ENCODE data around the gene RPL23. TPM values are rescaled to one million over a fixed set of nuclear protein-coding genes. Genes with fewer than 3 reads are reported as not detected.

RPL23 gene
- total and polyA plus RNA-seq, 3 donors from 2014 or later = 406 to 912 (median 746) TPM

DNA sequence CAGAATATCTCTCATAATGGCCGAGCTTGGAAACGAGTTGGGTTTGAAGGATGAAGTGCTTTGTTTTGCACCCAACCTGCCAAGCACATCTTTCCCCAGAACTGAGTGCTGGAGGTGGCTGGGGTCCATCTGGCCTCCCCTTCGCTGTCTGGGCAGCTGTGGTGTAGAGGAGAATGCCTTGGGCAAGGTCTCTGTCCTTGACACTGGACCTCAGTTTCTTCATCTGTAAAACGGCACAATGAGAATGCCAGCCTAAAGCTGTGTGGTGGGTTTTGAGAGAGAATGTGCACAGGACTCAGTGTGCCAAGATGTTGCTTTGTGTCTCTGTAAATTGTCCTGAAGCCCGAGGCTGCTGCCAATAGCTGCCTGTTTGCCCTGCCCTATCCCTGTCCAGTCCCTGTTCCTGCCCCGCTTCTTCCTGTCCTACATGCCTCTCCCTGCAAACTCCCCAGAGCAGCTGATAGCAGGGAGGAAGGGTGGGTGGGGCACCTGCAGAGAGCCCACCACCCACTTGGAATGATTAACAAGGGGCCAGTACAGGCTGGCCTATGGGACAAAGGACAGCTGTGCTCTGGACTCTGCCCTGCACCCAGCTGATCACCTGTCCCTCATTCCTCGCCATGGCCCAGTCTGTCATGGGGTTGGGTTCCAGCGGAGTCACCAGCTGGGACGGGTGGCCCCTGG lies 31.7 kb upstream of the RPL23 start:
- TF ChIP-seq POLR2A (IDR thresholded peaks at IDR 0.05) (no peak), CTCF (IDR thresholded peaks at IDR 0.05) (no peak)
- no peaks in the 10 kb centered on the region for H3K9me3 ChIP-seq
- 75 to 76% methylated on average over 7 to 9 of the region's 9 CpGs for WGBS, 2 donors
- H3K4me1 ChIP-seq = peaks cover 57% of the 10 kb centered on the region
- no peak overlapping the region for H3K4me3 ChIP-seq
- no peaks in the 10 kb centered on the region for H3K36me3 ChIP-seq (ENCODE audit: low read depth, missing control alignments)
- no peak for DNase-seq
- H3K27ac ChIP-seq = no peak overlapping the region
- intact Hi-C loops (cut with DNase I; ENCODE audit: low total_unique reads) = no loop called here
- H3K27me3 ChIP-seq = no peaks in the 10 kb centered on the region

GRCh38 chr17:38883592-38884526 lies 30.3 kb upstream of the RPL23 start:
- no peak overlapping the region for H3K4me3 ChIP-seq
- H3K36me3 ChIP-seq (ENCODE audit: low read depth, missing control alignments) = no peaks in the 10 kb centered on the region
- no peaks in the 10 kb centered on the region for H3K27me3 ChIP-seq
- TF ChIP-seq POLR2A (IDR thresholded peaks at IDR 0.05) (no peak), CTCF (IDR thresholded peaks at IDR 0.05) (no peak)
- H3K4me1 ChIP-seq = peaks cover 65% of the 10 kb centered on the region
- H3K27ac ChIP-seq = peak overlapping the region in 1 of 2 donors; percentile 17
- WGBS, 2 donors = 57 to 62% methylated on average over 19 of the region's 19 CpGs
- H3K9me3 ChIP-seq = no peaks in the 10 kb centered on the region
- intact Hi-C loops (cut with DNase I; ENCODE audit: low total_unique reads) = no loop called here
- DNase-seq = no peak

DNA sequence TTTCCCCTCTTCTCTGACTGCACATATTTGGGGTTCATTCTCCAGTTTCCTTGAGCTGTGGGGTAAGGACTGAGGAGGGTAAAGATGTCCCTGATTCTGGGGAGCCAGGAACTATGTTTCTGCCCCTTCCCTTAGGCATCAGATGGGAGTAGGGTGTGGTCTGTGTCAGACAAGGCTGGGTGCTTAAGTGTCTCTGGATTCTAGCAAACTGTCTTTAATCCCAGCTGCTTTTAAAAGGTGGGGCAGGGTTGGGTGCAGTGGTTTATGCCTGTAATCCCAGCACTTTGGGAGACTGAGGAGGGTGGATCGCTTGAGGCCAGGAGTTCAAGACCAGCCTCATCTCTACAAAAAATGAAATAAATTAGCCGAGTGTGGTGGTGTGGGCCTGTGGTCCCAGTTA lies 29.3 kb upstream of the RPL23 start:
- no peaks in the 10 kb centered on the region for H3K27me3 ChIP-seq
- DNase-seq = no peak
- WGBS, 2 donors = 86 to 100% methylated on average over 2 of the region's 2 CpGs
- no peak overlapping the region for H3K4me3 ChIP-seq
- H3K9me3 ChIP-seq = no peaks in the 10 kb centered on the region
- peak overlapping the region; percentile 15 to 17 for H3K27ac ChIP-seq
- intact Hi-C loops (cut with DNase I; ENCODE audit: low total_unique reads) = no loop called here
- no peak for TF ChIP-seq CTCF (IDR thresholded peaks at IDR 0.05)
- TF ChIP-seq POLR2A (IDR thresholded peaks at IDR 0.05) = no peak
- H3K36me3 ChIP-seq (ENCODE audit: low read depth, missing control alignments) = no peaks in the 10 kb centered on the region
- H3K4me1 ChIP-seq = peaks cover 65% of the 10 kb centered on the region

- intact Hi-C loops (cut with DNase I; ENCODE audit: low total_unique reads) = no loop called here
- Histone ChIP-seq H3K36me3 (ENCODE audit: low read depth, missing control alignments) (no peaks in the 10 kb centered on the region), H3K27me3 (no peaks in the 10 kb centered on the region), H3K9me3 (no peaks in the 10 kb centered on the region), H3K4me3 (no peak overlapping the region), H3K27ac (peak overlapping the region; percentile 17 to 77), H3K4me1 (peaks cover 65% of the 10 kb centered on the region)
- TF ChIP-seq POLR2A (IDR thresholded peaks at IDR 0.05) (no peak), CTCF (IDR thresholded peaks at IDR 0.05) (no peak)
- DNase-seq = peak; percentile 79
- WGBS, 2 donors = 20 to 36% methylated on average over 8 of the region's 8 CpGs
Measured at GRCh38 chr17:38881600-38882191, 28.2 kb upstream of the RPL23 start.
